HAP-1 (cell line): ENCODE results near the gene PATJ.

Source experiments
- DNase-seq, 2 experiments: peaks; one replicate each; pipeline ENCODE4 v3.0.0-alpha.2; 2016 to 2020; ENCODE audit warnings: low spot score in 2 of 2
- H3K27me3 ChIP-seq: fragments of 250-450 bp; sonication (Bioruptor Pico); 2 replicates; pipeline ENCODE4 v1.5.1; 2020; ENCODE audit warnings: low read depth, mild to moderate bottlenecking, moderate library complexity
- H3K36me3 ChIP-seq: fragments of 250-450 bp; sonication (Bioruptor Pico); replicated peaks from 2 replicates; pipeline ENCODE4 v1.5.1; 2020; ENCODE audit warnings: mild to moderate bottlenecking
- H3K4me1 ChIP-seq: fragments of 250-450 bp; sonication (Bioruptor Pico); 2 replicates; pipeline ENCODE4 v1.5.1; 2020; ENCODE audit warnings: mild to moderate bottlenecking
- H3K4me3 ChIP-seq: fragments of 250-450 bp; sonication (Bioruptor Pico); 2 replicates; pipeline ENCODE4 v1.5.1; 2020; ENCODE audit warnings: mild to moderate bottlenecking, moderate library complexity
- H3K9me3 ChIP-seq: fragments of 250-450 bp; sonication (Bioruptor Pico); 2 replicates; pipeline ENCODE4 v1.5.1; 2020; ENCODE audit warnings: mild to moderate bottlenecking, moderate library complexity
- in situ Hi-C: fragments of 300-500 bp; cut with MboI; formaldehyde crosslinking; loops from 3 replicates; pipeline ENCODE4 v1.14.3; 2020; ENCODE audit warnings: low sequenced_read_pairs, inconsistent platforms, mixed read lengths

PATJ gene

GRCh38 chr1:61995641-61996040, 253.4 kb downstream of the PATJ start:
- DNase-seq: no peak
- in situ Hi-C loops: no loop called here
- Histone ChIP-seq H3K27me3 (no peaks in the 10 kb centered on the region), H3K4me1 (no peaks in the 10 kb centered on the region), H3K9me3 (no peaks in the 10 kb centered on the region), H3K36me3 (no peaks in the 10 kb centered on the region), H3K4me3 (no peak overlapping the region)

- no peak for DNase-seq
- no peaks in the 10 kb centered on the region for H3K9me3 ChIP-seq
- H3K27me3 ChIP-seq: no peaks in the 10 kb centered on the region
- no peak overlapping the region for H3K4me3 ChIP-seq
- no peaks in the 10 kb centered on the region for H3K36me3 ChIP-seq
- H3K4me1 ChIP-seq: no peaks in the 10 kb centered on the region
- in situ Hi-C loops: no loop called here
These were observed 254.8 kb downstream of the PATJ start for GRCh38 chr1:61997123-61997522.

GRCh38 chr1:62003777-62004176, 261.5 kb downstream of the PATJ start:
- Histone ChIP-seq H3K4me1 (no peaks in the 10 kb centered on the region), H3K4me3 (no peak overlapping the region), H3K27me3 (no peaks in the 10 kb centered on the region), H3K36me3 (no peaks in the 10 kb centered on the region), H3K9me3 (no peaks in the 10 kb centered on the region)
- DNase-seq: no peak
- in situ Hi-C loops: no loop called here

GRCh38 chr1:62006690-62007089, 264.4 kb downstream of the PATJ start:
- Histone ChIP-seq H3K36me3 (no peaks in the 10 kb centered on the region), H3K4me1 (no peaks in the 10 kb centered on the region), H3K9me3 (no peaks in the 10 kb centered on the region), H3K4me3 (no peak overlapping the region), H3K27me3 (no peaks in the 10 kb centered on the region)
- in situ Hi-C loops: no loop called here
- no peak for DNase-seq

- in situ Hi-C loops: no loop called here
- no peaks in the 10 kb centered on the region for H3K4me1 ChIP-seq
- no peak overlapping the region for H3K4me3 ChIP-seq
- DNase-seq: no peak
- H3K36me3 ChIP-seq: no peaks in the 10 kb centered on the region
- no peaks in the 10 kb centered on the region for H3K27me3 ChIP-seq
- H3K9me3 ChIP-seq: no peaks in the 10 kb centered on the region
These were observed 268.7 kb downstream of the PATJ start for GRCh38 chr1:62011006-62011405.

GRCh38 chr1:62012095-62012494, 269.8 kb downstream of the PATJ start:
- Histone ChIP-seq H3K27me3 (no peaks in the 10 kb centered on the region), H3K36me3 (no peaks in the 10 kb centered on the region), H3K9me3 (no peaks in the 10 kb centered on the region), H3K4me1 (no peaks in the 10 kb centered on the region), H3K4me3 (no peak overlapping the region)
- no peak for DNase-seq
- in situ Hi-C loops: no loop called here

GRCh38 chr1:62012836-62013235, 270.6 kb downstream of the PATJ start:
- no peaks in the 10 kb centered on the region for H3K27me3 ChIP-seq
- in situ Hi-C loops: no loop called here
- H3K4me1 ChIP-seq: no peaks in the 10 kb centered on the region
- no peaks in the 10 kb centered on the region for H3K36me3 ChIP-seq
- no peak overlapping the region for H3K4me3 ChIP-seq
- no peak for DNase-seq
- no peaks in the 10 kb centered on the region for H3K9me3 ChIP-seq

- H3K27me3 ChIP-seq: no peaks in the 10 kb centered on the region
- H3K4me3 ChIP-seq: no peak overlapping the region
- H3K36me3 ChIP-seq: no peaks in the 10 kb centered on the region
- no peak for DNase-seq
- no peaks in the 10 kb centered on the region for H3K4me1 ChIP-seq
- no peaks in the 10 kb centered on the region for H3K9me3 ChIP-seq
- in situ Hi-C loops: no loop called here
These were observed 271.0 kb downstream of the PATJ start for GRCh38 chr1:62013264-62013663.

GRCh38 chr1:62022382-62022983, 280.2 kb downstream of the PATJ start:
- in situ Hi-C loops: no loop called here
- no peaks in the 10 kb centered on the region for H3K36me3 ChIP-seq
- H3K9me3 ChIP-seq: no peaks in the 10 kb centered on the region
- H3K27me3 ChIP-seq: no peaks in the 10 kb centered on the region
- peaks cover 10% of the 10 kb centered on the region for H3K4me1 ChIP-seq
- peak; percentile 39 to 88 for DNase-seq
- H3K4me3 ChIP-seq: no peak overlapping the region

GRCh38 chr1:62024690-62025089, 282.4 kb downstream of the PATJ start:
- no peaks in the 10 kb centered on the region for H3K27me3 ChIP-seq
- no peak overlapping the region for H3K4me3 ChIP-seq
- H3K4me1 ChIP-seq: peaks cover 10% of the 10 kb centered on the region
- in situ Hi-C loops: no loop called here
- H3K9me3 ChIP-seq: no peaks in the 10 kb centered on the region
- no peaks in the 10 kb centered on the region for H3K36me3 ChIP-seq
- DNase-seq: no peak

GRCh38 chr1:62025154-62025553, 282.9 kb downstream of the PATJ start:
- no peaks in the 10 kb centered on the region for H3K27me3 ChIP-seq
- in situ Hi-C loops: no loop called here

GRCh38 chr1:62025892-62026291, 283.6 kb downstream of the PATJ start:
- Histone ChIP-seq H3K4me1 (peaks cover 10% of the 10 kb centered on the region), H3K9me3 (no peaks in the 10 kb centered on the region), H3K36me3 (no peaks in the 10 kb centered on the region), H3K27me3 (no peaks in the 10 kb centered on the region), H3K4me3 (no peak overlapping the region)
- in situ Hi-C loops: no loop called here
- DNase-seq: no peak

More at GRCh38 chr1:62025154-62025553, 282.9 kb downstream of the PATJ start:
- no peak overlapping the region for H3K4me3 ChIP-seq
- peaks cover 10% of the 10 kb centered on the region for H3K4me1 ChIP-seq
- no peak for DNase-seq
- no peaks in the 10 kb centered on the region for H3K36me3 ChIP-seq
- no peaks in the 10 kb centered on the region for H3K9me3 ChIP-seq

GRCh38 chr1:62029704-62030103, 287.4 kb downstream of the PATJ start:
- H3K9me3 ChIP-seq: no peaks in the 10 kb centered on the region
- no peaks in the 10 kb centered on the region for H3K4me1 ChIP-seq
- in situ Hi-C loops: no loop called here
- no peaks in the 10 kb centered on the region for H3K36me3 ChIP-seq
- no peaks in the 10 kb centered on the region for H3K27me3 ChIP-seq
- DNase-seq: no peak
- no peak overlapping the region for H3K4me3 ChIP-seq

GRCh38 chr1:62034790-62035189, 292.5 kb downstream of the PATJ start:
- in situ Hi-C loops: no loop called here
- Histone ChIP-seq H3K36me3 (no peaks in the 10 kb centered on the region), H3K27me3 (no peaks in the 10 kb centered on the region), H3K4me3 (no peak overlapping the region), H3K4me1 (no peaks in the 10 kb centered on the region), H3K9me3 (no peaks in the 10 kb centered on the region)
- DNase-seq: no peak

- no peaks in the 10 kb centered on the region for H3K36me3 ChIP-seq
- no peak for DNase-seq
These were observed 295.0 kb downstream of the PATJ start for GRCh38 chr1:62037274-62037673.

More at GRCh38 chr1:62037274-62037673, 295.0 kb downstream of the PATJ start:
- Histone ChIP-seq H3K9me3 (no peaks in the 10 kb centered on the region), H3K27me3 (no peaks in the 10 kb centered on the region), H3K4me3 (no peak overlapping the region), H3K4me1 (no peaks in the 10 kb centered on the region)
- in situ Hi-C loops: no loop called here
